ENCODE measurements around the gene DAPK1.

DAPK1 gene

GRCh38 chr9:87570000-87570908 lies 72.6 kb downstream of the DAPK1 start:
- DNase-seq = no peak

- no peak for DNase-seq
These were observed 75.1 kb downstream of the DAPK1 start for GRCh38 chr9:87572719-87573118.

- DNase-seq = no peak
These were observed 76.2 kb downstream of the DAPK1 start for GRCh38 chr9:87573841-87574342.

- DNase-seq = no peak
These were observed 80.1 kb downstream of the DAPK1 start for GRCh38 chr9:87577746-87578145.

GRCh38 chr9:87578625-87579024 lies 81.0 kb downstream of the DAPK1 start:
- DNase-seq = no peak

DNA sequence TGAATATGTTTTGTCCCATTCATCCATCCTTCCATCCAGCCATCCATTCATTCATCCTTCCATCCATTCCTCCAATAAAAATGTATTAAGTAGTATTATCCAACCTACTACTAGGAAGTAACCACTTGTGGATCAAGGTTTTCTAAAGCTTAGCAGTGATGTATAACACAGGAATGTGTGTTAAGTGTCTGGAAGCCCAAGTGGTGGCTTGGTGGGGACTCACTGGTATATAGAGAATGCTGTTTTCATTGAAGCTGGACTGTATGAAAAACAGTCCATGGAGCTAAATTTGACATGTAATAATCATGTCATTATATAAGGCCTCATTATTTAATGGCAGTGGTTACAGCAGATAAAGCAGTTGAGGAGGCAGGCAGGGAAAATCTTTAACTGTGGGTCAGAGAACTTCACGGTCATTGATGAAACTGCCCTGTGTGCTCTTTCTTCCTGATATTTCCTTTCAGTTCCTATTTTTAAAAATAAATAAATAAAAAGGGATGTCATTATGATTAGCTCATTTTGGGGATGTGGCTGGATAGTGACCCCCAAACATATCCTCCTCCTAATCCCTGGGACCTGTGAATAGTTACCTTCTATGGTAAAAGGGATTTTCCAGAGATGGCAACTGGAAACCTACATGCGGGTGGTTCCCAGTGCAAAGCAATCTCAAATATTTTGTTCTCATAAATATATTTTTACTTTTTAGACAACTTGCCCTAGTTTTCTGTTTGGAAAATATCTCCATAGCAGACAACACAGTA lies 82.3 kb downstream of the DAPK1 start:
- no peak for DNase-seq

DNA sequence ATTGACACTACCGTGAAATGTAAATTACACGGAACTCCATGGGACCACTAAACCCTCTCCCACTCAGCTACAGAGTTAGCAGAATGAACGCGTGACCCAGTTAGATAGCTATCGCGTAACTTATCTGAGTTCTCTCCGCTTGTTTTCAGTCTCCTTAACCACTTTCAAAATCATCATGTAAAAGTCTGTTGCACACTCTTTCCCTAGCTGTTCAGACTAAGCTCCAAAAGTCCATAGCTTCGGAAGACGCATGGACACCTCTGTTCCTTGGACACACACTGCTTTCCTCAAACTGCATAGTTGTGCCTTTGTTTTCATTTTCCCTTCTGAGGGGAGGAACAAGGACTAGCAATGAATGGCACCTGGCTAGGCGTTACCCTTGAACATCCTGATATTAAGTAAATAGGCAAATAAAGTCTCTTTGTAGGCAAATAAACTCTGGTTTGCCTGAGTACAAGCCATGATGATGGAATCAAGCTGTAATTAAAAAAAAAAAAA lies 83.3 kb downstream of the DAPK1 start:
- DNase-seq = no peak

- no peak for DNase-seq
These were observed 83.8 kb downstream of the DAPK1 start for GRCh38 chr9:87581513-87581912.

GRCh38 chr9:87581949-87582637 lies 84.4 kb downstream of the DAPK1 start:
- DNase-seq = no peak

- DNase-seq = no peak
These were observed 86.7 kb downstream of the DAPK1 start for GRCh38 chr9:87584326-87584725.

DNA sequence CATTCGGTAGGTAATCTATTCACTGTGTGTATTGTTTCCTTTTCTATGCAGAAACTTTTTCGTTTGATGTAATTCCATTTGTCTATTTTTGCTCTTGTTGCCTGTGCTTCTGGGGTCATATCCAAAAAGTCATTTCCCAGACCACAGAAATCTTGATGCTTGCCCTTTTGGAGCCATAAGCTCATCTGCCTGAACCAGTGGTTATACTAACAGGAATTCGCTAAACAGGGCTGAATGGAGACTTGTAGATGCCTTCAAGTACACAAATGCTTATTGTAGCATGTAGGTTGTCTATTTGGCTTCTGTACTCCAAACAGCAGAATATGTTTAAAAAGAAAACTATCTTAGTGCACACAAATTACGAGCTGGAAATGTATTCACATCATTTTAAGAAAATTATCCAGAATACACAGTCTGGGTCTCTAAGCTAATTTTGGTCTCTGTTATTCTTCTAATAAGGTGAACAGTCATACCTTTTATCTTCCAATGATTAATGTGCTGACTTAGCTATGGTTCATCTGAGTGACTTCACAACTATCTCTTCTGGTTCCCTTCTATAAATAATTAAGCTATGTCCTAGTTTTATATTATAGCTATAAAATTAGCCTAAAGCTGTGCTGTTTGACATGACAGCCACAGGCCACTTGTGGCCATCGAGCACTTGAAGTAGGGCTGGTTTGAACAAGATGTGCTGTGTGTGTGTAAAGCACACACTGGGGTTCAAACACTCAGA lies 87.6 kb downstream of the DAPK1 start:
- DNase-seq = no peak

DNA sequence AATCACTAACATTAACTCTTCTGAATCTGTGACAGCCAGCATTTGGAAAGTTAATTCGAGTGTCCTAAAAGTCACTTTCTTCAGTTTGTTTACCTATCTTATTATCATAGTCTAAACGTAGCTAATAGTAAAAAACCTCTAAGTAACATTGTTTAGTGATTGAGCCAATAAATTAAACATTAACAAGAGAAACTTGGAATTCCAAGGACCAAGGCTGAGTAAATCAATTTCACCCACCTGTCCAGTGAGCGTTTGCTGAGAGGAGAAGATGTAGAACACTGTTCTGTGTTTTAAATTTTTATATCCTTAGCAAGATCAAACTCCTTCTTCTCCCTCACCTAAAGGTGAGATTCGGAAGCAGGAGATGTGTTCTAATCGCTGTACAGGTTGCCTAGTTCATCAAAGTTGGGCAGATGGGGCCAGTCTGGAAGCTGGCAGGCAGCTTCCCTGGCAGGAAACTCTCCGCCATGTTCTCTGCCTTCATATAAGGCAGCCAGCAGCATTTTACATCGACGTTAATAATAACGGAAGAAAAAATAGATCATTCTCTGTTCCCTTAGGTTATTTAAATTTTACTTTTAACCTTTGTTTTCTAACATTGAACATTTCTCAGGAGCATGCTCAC lies 89.2 kb downstream of the DAPK1 start:
- DNase-seq = no peak

DNA sequence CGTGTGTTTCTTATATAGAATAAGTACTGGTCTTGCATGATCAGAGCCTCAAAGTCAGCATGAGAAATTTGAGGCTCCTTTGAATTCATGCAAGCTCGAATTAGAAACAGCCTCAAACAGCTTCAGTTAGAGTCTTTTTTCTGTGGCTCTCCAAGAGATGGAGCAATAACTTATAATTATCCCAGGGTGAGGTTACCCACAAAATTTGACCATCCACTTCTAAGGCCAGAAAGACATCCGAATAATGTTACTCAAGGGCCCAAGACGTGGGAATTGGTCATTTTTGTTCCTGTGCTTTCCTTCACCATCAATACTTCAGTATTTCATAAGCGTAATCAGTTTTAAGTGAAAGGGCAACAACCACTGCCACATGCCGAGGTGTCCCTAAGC lies 89.7 kb downstream of the DAPK1 start:
- DNase-seq = no peak

- no peak for DNase-seq
These were observed 90.2 kb downstream of the DAPK1 start for GRCh38 chr9:87587864-87588263.

DNA sequence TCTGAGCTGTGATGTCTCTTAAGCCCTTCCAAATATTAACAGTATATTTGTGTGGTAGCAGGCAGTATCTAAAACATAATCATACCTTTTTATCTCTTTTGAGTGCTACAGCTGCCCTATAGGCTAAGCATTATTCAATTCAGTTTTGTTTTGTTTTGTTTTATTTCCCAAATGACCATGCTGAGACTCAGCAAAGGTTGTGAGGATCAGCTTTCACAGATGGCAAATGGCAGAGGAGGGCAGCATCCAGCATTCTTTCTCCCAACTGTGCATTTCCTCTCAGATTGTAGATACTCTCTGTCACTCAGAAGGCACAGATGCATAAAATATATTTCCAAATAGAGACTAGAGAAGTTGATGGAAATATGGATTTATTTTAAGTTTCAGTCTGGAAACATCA lies 90.7 kb downstream of the DAPK1 start:
- no peak for DNase-seq

DNA sequence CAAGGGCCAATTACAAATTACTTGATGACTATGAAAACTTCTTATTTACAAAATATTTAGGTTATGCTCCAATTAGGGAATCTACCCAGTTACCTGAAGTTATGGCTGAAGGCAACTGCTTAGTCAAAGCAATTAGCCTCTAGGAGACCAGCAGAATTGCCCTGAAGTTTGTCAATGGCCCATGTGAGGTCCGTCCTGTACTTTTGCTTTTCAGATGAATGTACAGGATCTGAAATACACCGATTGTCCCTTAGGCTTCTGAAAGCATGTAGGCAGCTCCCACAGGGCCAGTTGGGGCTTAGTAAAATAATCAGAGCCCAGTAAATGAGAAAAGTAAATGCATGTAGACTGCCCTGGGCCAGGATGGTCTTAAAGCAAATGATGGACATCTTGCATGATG lies 93.3 kb downstream of the DAPK1 start:
- no peak for DNase-seq

GRCh38 chr9:87592554-87593358 lies 95.1 kb downstream of the DAPK1 start:
- DNase-seq = peak; percentile 11

DNA sequence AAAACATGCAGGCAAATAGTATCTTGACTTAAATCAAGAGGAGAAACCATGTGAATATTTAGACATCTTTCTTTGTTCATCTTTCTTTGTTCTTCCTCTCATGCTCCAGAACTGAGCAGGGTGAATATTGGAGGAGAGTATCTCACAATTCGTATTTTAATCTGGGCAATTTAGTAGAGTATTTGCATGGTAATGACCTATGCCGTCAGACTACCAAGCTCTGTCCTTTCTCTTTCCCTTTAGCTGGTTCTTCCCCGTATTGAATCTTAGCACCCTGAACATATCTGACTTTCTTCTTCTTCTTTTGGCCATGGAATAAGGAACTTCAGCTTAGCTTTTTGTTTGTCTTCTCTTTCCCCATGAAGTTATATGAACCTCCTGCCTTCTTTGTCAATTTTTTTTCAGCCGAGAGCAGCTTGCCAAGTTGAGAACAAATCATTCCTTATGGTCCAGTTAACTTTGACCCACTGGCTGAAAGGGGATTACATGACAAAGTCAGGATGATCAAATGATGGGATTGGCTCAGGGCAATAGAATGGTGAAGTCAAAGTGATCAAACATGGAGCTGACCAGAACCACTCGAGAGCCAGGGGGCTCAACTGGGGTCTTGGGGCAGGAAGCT lies 95.8 kb downstream of the DAPK1 start:
- DNase-seq = no peak

GRCh38 chr9:87594194-87594593 lies 96.5 kb downstream of the DAPK1 start:
- no peak for DNase-seq

GRCh38 chr9:87594662-87595061 lies 97.0 kb downstream of the DAPK1 start:
- DNase-seq = no peak

- no peak for DNase-seq
These were observed 97.9 kb downstream of the DAPK1 start for GRCh38 chr9:87595610-87596009.

Data from midbrain (tissue), 1 donor.